HG02981 (cell line): ENCODE measurements around the gene TMEM260.
"Not testable (repeated sequence)": the region's sequence is repeated elsewhere in the genome, so short reads cannot be mapped to it uniquely, and the experiment has no call there.

ENCODE experiments used
- ATAC-seq: cut with Tn5 transposase; IDR thresholded peaks from one replicate; pipeline ENCODE4 v1.9.1; 2021; ENCODE audit warnings: mild to moderate bottlenecking, moderate library complexity; ENCODE audit not compliant: unreplicated experiment

TMEM260 gene

GRCh38 chr14:56594428-56594827 is 14.8 kb downstream of the TMEM260 start:
- no peak for ATAC-seq

- ATAC-seq = no peak
These were observed 18.9 kb downstream of the TMEM260 start for GRCh38 chr14:56598519-56598918.

- ATAC-seq = no peak
These were observed 24.1 kb downstream of the TMEM260 start for GRCh38 chr14:56603648-56604047.

- ATAC-seq = no peak
These were observed 29.1 kb downstream of the TMEM260 start for GRCh38 chr14:56608689-56609088.

- ATAC-seq = not testable (repeated sequence)
These were observed 32.1 kb downstream of the TMEM260 start for GRCh38 chr14:56611663-56612062.

- no peak for ATAC-seq
These were observed 37.5 kb downstream of the TMEM260 start for GRCh38 chr14:56617084-56617483.

GRCh38 chr14:56630707-56631106 is 51.1 kb downstream of the TMEM260 start:
- ATAC-seq = no peak

- ATAC-seq = no peak
These were observed 52.6 kb downstream of the TMEM260 start for GRCh38 chr14:56632195-56632594.

GRCh38 chr14:56633544-56633943 is 53.9 kb downstream of the TMEM260 start:
- no peak for ATAC-seq

GRCh38 chr14:56635041-56635440 is 55.4 kb downstream of the TMEM260 start:
- ATAC-seq = no peak

- ATAC-seq = no peak
These were observed 67.9 kb downstream of the TMEM260 start for GRCh38 chr14:56647493-56647892.

GRCh38 chr14:56648508-56649301 is 69.1 kb downstream of the TMEM260 start:
- no peak for ATAC-seq

- ATAC-seq = no peak
These were observed 69.8 kb downstream of the TMEM260 start for GRCh38 chr14:56649382-56649781.

- ATAC-seq = no peak
These were observed 70.5 kb downstream of the TMEM260 start for GRCh38 chr14:56650048-56650447.

- ATAC-seq = no peak
These were observed 71.4 kb downstream of the TMEM260 start for GRCh38 chr14:56650979-56651378.

- ATAC-seq = no peak
These were observed 78.0 kb downstream of the TMEM260 start for GRCh38 chr14:56657604-56658003.

GRCh38 chr14:56659378-56659777 is 79.8 kb downstream of the TMEM260 start:
- ATAC-seq = no peak

GRCh38 chr14:56659964-56660551 is 80.5 kb downstream of the TMEM260 start:
- no peak for ATAC-seq

- no peak for ATAC-seq
These were observed 81.2 kb downstream of the TMEM260 start for GRCh38 chr14:56660677-56661389.

- no peak for ATAC-seq
These were observed 81.9 kb downstream of the TMEM260 start for GRCh38 chr14:56661478-56661877.

- ATAC-seq = no peak
These were observed 85.3 kb downstream of the TMEM260 start for GRCh38 chr14:56664811-56665421.
